ENCODE data around the gene ZBTB42. TPM values are rescaled to one million over a fixed set of nuclear protein-coding genes. Genes with fewer than 3 reads are reported as not detected.

Gene ZBTB42
- total RNA-seq, 1 donor from 2014 or later: 2.2 TPM

- DNase-seq (ENCODE audit: low read depth, low spot score): no peak
- no peak for TF ChIP-seq CTCF (conservative IDR thresholded peaks at IDR 0.05)
- H3K9me3 Mint-ChIP-seq: no peaks in the 10 kb centered on the region
- H3K4me3 Mint-ChIP-seq: peak overlapping the region; percentile 51
- H3K27ac Mint-ChIP-seq (ENCODE audit: unreplicated experiment): peak overlapping the region; percentile 19
- H3K36me3 Mint-ChIP-seq (ENCODE audit: low read depth): no peaks in the 10 kb centered on the region
- H3K4me1 Mint-ChIP-seq: peaks cover 21% of the 10 kb centered on the region
- H3K27me3 Mint-ChIP-seq (ENCODE audit: low read depth): no peaks in the 10 kb centered on the region
Measured at GRCh38 chr14:104789752-104790743, 10.9 kb upstream of the ZBTB42 start.

- peak overlapping the region; percentile 77 for H3K4me3 Mint-ChIP-seq
- H3K4me1 Mint-ChIP-seq: peaks cover 26% of the 10 kb centered on the region
- no peak overlapping the region for H3K27ac Mint-ChIP-seq (ENCODE audit: unreplicated experiment)
- no peak for DNase-seq (ENCODE audit: low read depth, low spot score)
- no peaks in the 10 kb centered on the region for H3K36me3 Mint-ChIP-seq (ENCODE audit: low read depth)
- TF ChIP-seq CTCF (conservative IDR thresholded peaks at IDR 0.05): no peak
- peaks cover 5% of the 10 kb centered on the region for H3K27me3 Mint-ChIP-seq (ENCODE audit: low read depth)
- H3K9me3 Mint-ChIP-seq: no peaks in the 10 kb centered on the region
Measured at GRCh38 chr14:104791425-104791824, 9.5 kb upstream of the ZBTB42 start.

- DNase-seq (ENCODE audit: low read depth, low spot score): no peak
- peaks cover 13% of the 10 kb centered on the region for H3K27me3 Mint-ChIP-seq (ENCODE audit: low read depth)
- no peak overlapping the region for H3K27ac Mint-ChIP-seq (ENCODE audit: unreplicated experiment)
- no peak for TF ChIP-seq CTCF (conservative IDR thresholded peaks at IDR 0.05)
- H3K36me3 Mint-ChIP-seq (ENCODE audit: low read depth): no peaks in the 10 kb centered on the region
- H3K9me3 Mint-ChIP-seq: no peaks in the 10 kb centered on the region
- peaks cover 28% of the 10 kb centered on the region for H3K4me1 Mint-ChIP-seq
- H3K4me3 Mint-ChIP-seq: peak overlapping the region; percentile 90
Measured at GRCh38 chr14:104792101-104792884, 8.6 kb upstream of the ZBTB42 start.

- Mint-ChIP-seq H3K27me3 (ENCODE audit: low read depth) (peaks cover 20% of the 10 kb centered on the region), H3K4me3 (peak overlapping the region; percentile 90), H3K27ac (ENCODE audit: unreplicated experiment) (no peak overlapping the region), H3K4me1 (peaks cover 28% of the 10 kb centered on the region), H3K36me3 (ENCODE audit: low read depth) (no peaks in the 10 kb centered on the region), H3K9me3 (no peaks in the 10 kb centered on the region)
- DNase-seq (ENCODE audit: low read depth, low spot score): no peak
- no peak for TF ChIP-seq CTCF (conservative IDR thresholded peaks at IDR 0.05)
Measured at GRCh38 chr14:104792945-104793702, 7.8 kb upstream of the ZBTB42 start.

- Mint-ChIP-seq H3K4me3 (peak overlapping the region; percentile 90), H3K27me3 (ENCODE audit: low read depth) (peaks cover 25% of the 10 kb centered on the region), H3K4me1 (peaks cover 28% of the 10 kb centered on the region), H3K36me3 (ENCODE audit: low read depth) (no peaks in the 10 kb centered on the region), H3K9me3 (no peaks in the 10 kb centered on the region), H3K27ac (ENCODE audit: unreplicated experiment) (no peak overlapping the region)
- TF ChIP-seq CTCF (conservative IDR thresholded peaks at IDR 0.05): no peak
- DNase-seq (ENCODE audit: low read depth, low spot score): no peak
Measured at GRCh38 chr14:104793703-104793959, 7.3 kb upstream of the ZBTB42 start.
